K562 (cell line): ENCODE measurements around the gene DNAJB1. TPM values are rescaled to one million over a fixed set of nuclear protein-coding genes. Genes with fewer than 3 reads are reported as not detected.

Experiments
- GTF2E2 ChIP-seq: fragments of 200-800 bp; sonication (Bioruptor generic); IDR thresholded peaks from 2 replicates; pipeline ENCODE4 v1.6.1; 2016; ENCODE audit warnings: missing genetic modification characterization, missing compliant biosample characterization
- LEF1 ChIP-seq: fragments of 450-650 bp; IDR thresholded peaks from 2 replicates; pipeline ENCODE4 v1.6.1; 2016; ENCODE audit warnings: mild to moderate bottlenecking
- NR4A1 ChIP-seq, 2 experiments: fragments of 250-450 bp in 1 of 2; fragments of 450-650 bp in 1 of 2; sonication (Bioruptor Pico) in 1 of 2; IDR thresholded peaks; 2 replicates each; pipeline versions ENCODE4 v1.4.0 to v1.6.1; 2016 to 2020; ENCODE audit warnings: mild to moderate bottlenecking in 2 of 2, missing compliant biosample characterization in 1 of 2, missing genetic modification characterization in 1 of 2, moderate library complexity in 1 of 2
- RAD51 ChIP-seq: fragments of 450-650 bp; IDR thresholded peaks from 2 replicates; pipeline ENCODE4 v1.7.1; 2016; ENCODE audit warnings: low read depth, mild to moderate bottlenecking, borderline replicate concordance
- TFAM ChIP-seq: fragments of 250-450 bp; sonication (Bioruptor Pico); conservative IDR thresholded peaks from 2 replicates; pipeline ENCODE4 v1.5.0; 2021; ENCODE audit warnings: mild to moderate bottlenecking, moderate library complexity
- ZBTB40 ChIP-seq, 2 experiments: fragments of 450-650 bp in 1 of 2; sonication (generic) in 1 of 2; formaldehyde crosslinking in 1 of 2; IDR thresholded peaks; 2 replicates each; pipeline versions ENCODE4 v1.7.1 to v1.9.0; 2016 to 2022; ENCODE audit warnings: inconsistent platforms in 1 of 2, mild to moderate bottlenecking in 1 of 2, missing genetic modification reagents in 1 of 2
- ZNF253 ChIP-seq: fragments of 250-450 bp; sonication (Bioruptor Pico); conservative IDR thresholded peaks from 2 replicates; pipeline ENCODE4 v1.6.1; 2021; ENCODE audit warnings: mild to moderate bottlenecking
- polyA plus RNA-seq, 8 experiments: library from polyadenylated mRNA; depleted of rRNA in 4 of 8; stranded (reverse) in 5 of 8; unstranded in 3 of 8; fragments of >200 nt; fragmentation: Nextera tagmentation in 2 of 8; fragmentation: Illumina TruSeq in 1 of 8; extraction: Ambion mirVana in 2 of 8; extraction: Trizol in 1 of 8; gene quantifications; 2 replicates each; pipeline versions ENCODE4 v1.2.1 to v1.2.3, GENCODE V29; 2011 to 2014; ENCODE audit warnings: inconsistent platforms in 1 of 8, missing spikeins in 1 of 8
- total RNA-seq, 7 experiments: library from RNA; depleted of rRNA in 6 of 7; stranded (reverse); fragments of >200 nt in 6 of 7; fragmentation: Illumina TruSeq in 2 of 7; extraction: Trizol in 2 of 7; gene quantifications; 2 replicates each; pipeline versions ENCODE4 v1.2.1 to v1.2.3, GENCODE V29; 2011 to 2021; ENCODE audit warnings: low replicate concordance in 1 of 7
- TF ChIP-seq, protein P1 (sequence below): fragments of 450-650 bp; IDR thresholded peaks from 2 replicates; pipeline ENCODE4 v1.6.1; 2016; ENCODE audit warnings: low read depth

DNAJB1 gene
- total and polyA plus RNA-seq, 9 of the 15 experiments (the other 6 are each of a cell fraction or from before 2014, with no cell fraction given): 13.2 to 113 (median 62.1) TPM

GRCh38 chr19:14517840-14518505 lies at the start of gene DNAJB1 (continued):
- TF ChIP-seq, protein P1, sequence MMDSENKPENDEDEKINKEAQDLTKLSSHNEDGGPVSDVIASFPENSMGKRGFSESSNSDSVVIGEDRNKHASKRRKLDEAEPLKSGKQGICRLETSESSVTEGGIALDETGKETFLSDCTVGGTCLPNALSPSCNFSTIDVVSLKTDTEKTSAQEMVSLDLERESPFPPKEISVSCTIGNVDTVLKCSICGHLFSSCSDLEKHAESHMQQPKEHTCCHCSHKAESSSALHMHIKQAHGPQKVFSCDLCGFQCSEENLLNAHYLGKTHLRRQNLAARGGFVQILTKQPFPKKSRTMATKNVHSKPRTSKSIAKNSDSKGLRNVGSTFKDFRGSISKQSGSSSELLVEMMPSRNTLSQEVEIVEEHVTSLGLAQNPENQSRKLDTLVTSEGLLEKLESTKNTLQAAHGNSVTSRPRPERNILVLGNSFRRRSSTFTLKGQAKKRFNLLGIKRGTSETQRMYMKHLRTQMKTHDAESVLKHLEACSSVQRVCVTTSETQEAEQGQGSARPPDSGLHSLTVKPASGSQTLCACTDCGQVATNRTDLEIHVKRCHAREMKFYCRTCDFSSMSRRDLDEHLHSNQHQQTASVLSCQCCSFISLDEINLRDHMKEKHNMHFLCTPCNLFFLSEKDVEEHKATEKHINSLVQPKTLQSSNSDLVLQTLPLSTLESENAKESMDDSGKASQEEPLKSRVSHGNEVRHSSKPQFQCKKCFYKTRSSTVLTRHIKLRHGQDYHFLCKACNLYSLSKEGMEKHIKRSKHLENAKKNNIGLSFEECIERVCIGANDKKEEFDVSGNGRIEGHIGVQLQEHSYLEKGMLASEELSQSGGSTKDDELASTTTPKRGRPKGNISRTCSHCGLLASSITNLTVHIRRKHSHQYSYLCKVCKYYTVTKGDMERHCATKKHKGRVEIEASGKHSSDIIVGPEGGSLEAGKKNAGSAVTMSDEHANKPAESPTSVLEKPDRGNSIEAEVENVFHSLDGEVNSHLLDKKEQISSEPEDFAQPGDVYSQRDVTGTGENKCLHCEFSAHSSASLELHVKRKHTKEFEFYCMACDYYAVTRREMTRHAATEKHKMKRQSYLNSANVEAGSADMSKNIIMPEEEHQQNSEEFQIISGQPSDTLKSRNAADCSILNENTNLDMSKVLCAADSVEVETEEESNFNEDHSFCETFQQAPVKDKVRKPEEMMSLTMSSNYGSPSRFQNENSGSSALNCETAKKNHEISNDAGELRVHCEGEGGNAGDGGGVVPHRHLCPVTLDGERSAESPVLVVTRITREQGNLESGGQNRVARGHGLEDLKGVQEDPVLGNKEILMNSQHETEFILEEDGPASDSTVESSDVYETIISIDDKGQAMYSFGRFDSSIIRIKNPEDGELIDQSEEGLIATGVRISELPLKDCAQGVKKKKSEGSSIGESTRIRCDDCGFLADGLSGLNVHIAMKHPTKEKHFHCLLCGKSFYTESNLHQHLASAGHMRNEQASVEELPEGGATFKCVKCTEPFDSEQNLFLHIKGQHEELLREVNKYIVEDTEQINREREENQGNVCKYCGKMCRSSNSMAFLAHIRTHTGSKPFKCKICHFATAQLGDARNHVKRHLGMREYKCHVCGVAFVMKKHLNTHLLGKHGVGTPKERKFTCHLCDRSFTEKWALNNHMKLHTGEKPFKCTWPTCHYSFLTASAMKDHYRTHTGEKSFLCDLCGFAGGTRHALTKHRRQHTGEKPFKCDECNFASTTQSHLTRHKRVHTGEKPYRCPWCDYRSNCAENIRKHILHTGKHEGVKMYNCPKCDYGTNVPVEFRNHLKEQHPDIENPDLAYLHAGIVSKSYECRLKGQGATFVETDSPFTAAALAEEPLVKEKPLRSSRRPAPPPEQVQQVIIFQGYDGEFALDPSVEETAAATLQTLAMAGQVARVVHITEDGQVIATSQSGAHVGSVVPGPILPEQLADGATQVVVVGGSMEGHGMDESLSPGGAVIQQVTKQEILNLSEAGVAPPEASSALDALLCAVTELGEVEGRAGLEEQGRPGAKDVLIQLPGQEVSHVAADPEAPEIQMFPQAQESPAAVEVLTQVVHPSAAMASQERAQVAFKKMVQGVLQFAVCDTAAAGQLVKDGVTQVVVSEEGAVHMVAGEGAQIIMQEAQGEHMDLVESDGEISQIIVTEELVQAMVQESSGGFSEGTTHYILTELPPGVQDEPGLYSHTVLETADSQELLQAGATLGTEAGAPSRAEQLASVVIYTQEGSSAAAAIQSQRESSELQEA: no peak
- TF ChIP-seq LEF1 (no peak), ZNF253 (CRISPR knock-in tag) (no peak), GTF2E2 (peak; percentile 86; the same call in 1 of the 2 replicates), ZBTB40 (IDR thresholded peaks at IDR 0.05) (no peak; the same call in 1 of the 2 replicates), ZBTB40 (CRISPR knock-in tag; IDR thresholded peaks at IDR 0.05) (0 out of 2 replicates have a peak, but pooled peaks have one; percentile 30), RAD51 (no peak), TFAM (CRISPR knock-in tag) (no peak), NR4A1 (CRISPR knock-in tag; IDR thresholded peaks at IDR 0.05) (no peak; the same call in 1 of the 2 replicates), NR4A1 (tag; IDR thresholded peaks at IDR 0.05) (0 out of 2 replicates have a peak, but pooled peaks have one; percentile 50)
